Transverse colon (tissue), 4 donors: ENCODE results near the gene CHRND.

Experiments used
- CTCF ChIP-seq, 5 experiments: fragments of 200-600 bp in 3 of 5; fragments of 450-650 bp in 2 of 5; sonication (generic) in 3 of 5; IDR thresholded peaks; 1 replicate in 2 of 5; 2 replicates in 3 of 5; pipeline ENCODE4 v1.5.1; 2016 to 2017; ENCODE audit warnings: antibody characterized with exemption in 5 of 5, inconsistent platforms in 3 of 5, mild to moderate bottlenecking in 2 of 5, moderate library complexity in 1 of 5
- POLR2AphosphoS5 ChIP-seq, 3 donors: sonication (generic); formaldehyde crosslinking; IDR thresholded peaks; one replicate each; pipeline ENCODE4 v1.6.1; 2016; ENCODE audit warnings: antibody characterized with exemption in 3 of 3

- TF ChIP-seq POLR2AphosphoS5 (IDR thresholded peaks at IDR 0.05) (no peak), CTCF (IDR thresholded peaks at IDR 0.05) (no peak)
Measured at GRCh38 chr2:232484628-232485347, 41.2 kb upstream of the CHRND start.
